HG03460 (cell line): ENCODE measurements around the gene ARID3C.
A peak's percentile ranks its signal among the peaks of the same experiment; 100 is the strongest.

Experiments
- ATAC-seq: cut with Tn5 transposase; IDR thresholded peaks from one replicate; pipeline ENCODE4 v1.9.1; 2021; ENCODE audit not compliant: unreplicated experiment

Gene ARID3C, protein sequence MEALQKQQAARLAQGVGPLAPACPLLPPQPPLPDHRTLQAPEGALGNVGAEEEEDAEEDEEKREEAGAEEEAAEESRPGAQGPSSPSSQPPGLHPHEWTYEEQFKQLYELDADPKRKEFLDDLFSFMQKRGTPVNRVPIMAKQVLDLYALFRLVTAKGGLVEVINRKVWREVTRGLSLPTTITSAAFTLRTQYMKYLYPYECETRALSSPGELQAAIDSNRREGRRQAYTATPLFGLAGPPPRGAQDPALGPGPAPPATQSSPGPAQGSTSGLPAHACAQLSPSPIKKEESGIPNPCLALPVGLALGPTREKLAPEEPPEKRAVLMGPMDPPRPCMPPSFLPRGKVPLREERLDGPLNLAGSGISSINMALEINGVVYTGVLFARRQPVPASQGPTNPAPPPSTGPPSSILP

DNA sequence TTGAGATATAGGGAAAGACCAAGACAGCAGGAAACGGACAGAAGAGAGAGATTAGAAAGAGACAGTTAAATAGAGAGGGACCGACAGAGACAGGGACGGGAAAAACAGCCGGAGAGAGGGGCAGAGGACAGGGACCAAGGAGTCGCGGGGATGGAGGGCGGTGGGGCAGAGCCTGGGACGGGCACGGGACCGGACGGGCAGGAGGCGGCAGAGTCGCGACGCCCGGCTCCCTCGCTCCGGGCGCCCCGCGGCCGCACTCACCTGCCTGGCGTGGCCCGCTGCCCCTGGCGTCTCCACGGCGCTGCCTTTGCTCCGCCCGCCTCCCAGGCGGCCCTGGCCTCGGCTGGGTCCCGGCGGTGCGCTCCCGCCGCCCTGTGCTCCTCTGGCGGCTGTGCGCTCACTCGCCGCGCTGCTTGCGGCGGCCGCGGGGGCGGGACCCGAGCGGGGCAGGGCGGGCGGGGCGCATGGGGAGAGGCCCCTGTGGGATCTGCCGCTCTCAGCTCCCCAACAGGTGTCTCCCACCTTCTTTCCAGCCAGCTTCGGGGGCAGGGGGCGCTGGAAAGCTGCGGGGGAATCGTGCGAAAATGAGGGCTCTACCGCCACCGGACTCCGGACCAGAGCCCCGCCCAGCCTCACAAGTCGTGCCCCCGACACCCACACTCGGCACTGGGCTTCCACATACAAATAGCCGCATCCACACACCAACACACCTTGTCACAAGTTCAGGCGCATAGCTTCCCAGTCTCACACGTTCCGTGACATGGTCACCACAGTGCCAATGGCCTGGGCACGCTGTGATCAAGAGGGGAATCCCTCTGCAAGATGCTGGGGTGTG, at the start of gene ARID3C:
Gene ARID3C, minus strand, starts transcription at position 411 of the 835 bp plus-strand sequence. CDS start 1,052 bp downstream, outside the sequence.
- no peak for ATAC-seq

DNA sequence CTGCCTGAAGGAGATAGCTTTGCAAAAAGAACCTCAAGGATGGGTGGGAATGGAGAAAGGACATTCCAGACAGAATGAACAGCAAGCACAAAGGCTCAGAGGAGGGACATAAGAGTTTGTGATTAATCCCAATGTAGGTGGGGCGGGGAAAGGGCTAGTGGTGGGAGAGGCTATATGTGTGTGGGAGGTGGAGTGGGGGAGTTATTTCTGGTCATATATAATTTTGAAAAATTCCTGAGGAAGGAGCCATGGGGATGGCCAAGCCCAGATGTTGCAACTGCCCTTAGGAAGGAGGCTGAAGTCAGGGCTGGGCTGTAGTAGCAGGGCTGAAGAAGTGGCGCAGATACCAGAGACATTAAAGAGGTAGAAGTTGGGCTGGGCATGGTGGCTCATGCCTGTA, 47.0 kb upstream of the ARID3C start:
- no peak for ATAC-seq

DNA sequence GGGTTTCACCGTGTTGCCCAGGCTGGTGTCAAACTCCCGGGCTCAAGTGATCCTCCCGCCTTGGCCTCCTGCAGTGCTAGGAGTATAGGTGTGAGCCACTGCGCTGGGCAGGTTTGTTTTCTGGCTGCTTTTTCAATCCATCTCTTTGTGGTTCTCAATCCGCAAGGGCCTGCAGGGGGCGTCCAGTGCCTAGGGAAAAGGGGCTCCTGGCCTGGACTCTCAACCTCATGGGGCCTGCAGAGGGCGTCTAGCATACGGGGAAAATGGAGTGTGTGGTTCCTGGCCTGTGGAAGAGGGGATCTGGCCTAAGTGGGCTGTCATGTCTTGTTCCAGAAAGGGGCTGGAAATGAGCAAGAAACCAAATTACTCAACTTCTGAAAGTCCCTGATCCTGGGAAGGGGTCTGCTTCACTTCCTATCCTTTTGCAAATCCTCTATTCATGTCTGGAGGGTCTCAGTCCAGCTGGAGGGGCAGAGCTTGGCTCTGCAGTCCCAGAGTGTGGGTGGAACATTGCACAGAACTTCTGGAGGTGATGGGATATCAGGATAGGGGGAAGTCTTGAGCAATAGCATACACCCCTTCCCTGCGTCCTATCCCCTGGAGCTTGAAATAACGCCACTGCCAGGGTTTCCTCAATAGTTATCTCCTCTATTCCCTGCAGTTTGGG, 46.3 kb upstream of the ARID3C start:
- no peak for ATAC-seq

DNA sequence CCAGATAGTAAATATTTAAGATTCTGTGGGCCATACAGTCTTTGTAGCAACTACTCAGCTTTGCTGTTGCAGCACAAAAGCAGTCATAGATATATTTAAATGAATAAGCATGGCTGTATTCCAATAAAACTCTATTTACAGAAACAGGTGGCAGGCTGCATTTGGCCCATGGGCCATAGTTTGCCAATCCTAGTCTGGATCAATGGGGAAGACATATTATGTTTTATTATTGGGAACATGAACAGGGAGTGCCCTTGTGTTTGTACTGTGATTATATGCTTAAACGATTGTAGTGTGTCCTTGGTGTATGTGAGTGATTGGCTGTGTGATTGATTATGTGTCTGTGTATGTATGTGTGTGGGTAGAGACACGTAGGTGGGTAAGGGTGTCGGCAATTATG, 45.6 kb upstream of the ARID3C start:
- no peak for ATAC-seq

DNA sequence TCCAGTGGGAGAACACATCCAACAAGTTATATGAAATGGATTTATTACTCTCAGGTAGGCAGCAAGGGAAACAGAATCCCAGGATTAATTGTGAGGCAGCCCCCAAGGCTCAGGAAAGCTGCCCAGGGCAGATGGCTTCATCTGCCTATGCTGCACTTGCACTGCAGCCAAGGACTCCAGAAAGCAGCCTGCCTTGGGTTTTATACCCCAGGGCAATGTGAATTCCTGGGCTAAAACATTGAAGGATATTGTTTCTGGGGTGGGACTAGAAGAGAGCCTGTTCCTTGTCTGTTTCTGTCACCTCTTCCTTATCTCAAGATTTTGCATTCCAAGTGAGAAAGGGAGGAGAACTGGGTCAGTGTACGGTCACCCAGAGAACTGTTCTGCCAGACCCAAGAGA, 42.4 kb upstream of the ARID3C start:
- ATAC-seq = no peak

DNA sequence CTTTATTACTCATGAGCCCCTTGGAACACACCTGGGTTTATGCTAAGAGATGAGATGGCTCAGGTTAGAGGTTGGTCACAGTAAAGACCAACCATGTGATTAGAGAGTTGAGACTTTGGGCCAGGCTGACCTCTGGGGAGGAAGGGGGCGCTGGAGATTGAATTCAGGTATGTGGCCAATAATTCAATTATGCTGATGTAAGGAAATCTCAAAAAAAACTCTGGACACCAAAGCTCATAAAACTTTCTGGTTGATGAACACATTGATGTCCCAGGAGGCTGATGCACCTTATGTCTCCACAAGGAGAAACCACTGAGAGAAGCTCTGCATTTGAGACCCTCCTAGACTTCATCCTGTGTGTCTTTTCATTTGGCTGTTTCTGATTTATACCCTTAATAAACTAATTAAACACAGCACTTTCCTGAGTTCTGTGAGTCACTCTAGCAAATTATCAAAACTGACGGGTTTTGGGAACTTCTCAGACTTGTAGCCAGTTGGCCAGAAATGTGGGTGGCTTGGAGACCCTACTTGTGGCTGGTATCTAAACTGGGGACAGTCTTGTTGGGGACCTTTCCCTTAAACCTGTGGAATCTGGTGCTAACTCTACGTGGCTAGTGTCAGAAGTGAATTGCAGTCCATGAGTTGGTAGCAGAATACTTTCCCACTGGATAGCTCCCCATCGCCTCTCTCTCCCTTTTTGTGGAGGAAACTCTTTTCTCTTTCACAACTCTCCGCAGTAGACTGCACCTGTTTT, 41.1 kb upstream of the ARID3C start:
- ATAC-seq = no peak

DNA sequence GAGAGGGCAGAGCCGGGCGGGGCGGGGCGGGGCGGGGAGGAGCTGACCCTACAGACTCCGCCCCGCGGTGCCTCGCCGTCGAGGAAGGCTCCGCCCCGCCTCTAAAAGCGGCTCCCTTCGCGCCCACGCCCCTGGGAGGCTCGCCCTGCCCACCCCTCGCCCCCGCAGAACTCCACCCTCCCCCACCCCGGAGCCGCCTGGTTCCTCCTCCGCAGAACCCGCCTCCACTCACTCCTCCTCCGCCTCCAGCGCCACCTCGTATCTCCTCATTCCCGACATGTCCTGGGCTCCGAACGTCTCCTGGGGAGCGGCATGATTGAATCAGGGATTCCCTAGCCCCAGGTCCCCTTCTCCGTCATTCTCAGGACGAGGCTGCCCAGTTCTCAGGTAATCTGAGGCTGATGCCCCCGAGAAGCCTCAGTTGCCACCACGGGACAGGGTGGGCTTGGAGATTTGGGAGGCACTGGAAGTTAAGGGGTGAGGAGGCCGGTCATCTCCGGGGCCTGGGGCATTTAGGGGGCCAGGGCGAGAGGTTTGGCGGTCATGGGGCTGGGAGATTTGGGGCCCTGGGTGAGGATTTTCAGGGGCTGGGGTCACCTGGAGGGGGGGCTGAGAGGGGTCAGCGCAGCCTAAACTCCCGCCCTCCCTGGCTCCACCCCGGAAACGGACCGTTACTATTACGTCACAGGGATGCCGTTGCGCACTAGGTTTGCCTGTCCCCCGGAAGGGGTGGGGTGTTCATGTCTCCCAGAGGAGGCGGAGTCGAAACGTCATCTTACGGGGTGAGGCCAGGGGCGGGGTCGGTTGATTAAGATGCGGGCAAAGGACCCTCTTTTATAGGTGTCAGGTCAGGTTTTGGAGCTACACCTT, 36.8 kb upstream of the ARID3C start:
- ATAC-seq = peak; percentile 66

DNA sequence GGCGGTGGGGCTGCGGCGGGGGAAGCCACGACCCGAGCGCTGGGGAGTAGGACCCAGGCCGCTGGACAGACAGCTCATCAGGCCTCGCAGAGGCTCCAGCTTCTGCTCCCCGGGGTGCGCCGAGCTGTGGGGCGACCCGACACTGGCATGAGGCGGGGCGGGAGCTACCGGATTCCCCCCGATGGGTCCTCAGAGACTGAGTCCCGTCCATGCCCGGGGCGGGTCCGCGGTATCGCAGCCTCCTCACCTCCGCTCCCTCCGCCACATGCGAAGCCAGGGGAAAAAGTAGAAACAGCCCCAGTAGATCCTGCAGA, 36.2 kb upstream of the ARID3C start:
- peak; percentile 3 for ATAC-seq

DNA sequence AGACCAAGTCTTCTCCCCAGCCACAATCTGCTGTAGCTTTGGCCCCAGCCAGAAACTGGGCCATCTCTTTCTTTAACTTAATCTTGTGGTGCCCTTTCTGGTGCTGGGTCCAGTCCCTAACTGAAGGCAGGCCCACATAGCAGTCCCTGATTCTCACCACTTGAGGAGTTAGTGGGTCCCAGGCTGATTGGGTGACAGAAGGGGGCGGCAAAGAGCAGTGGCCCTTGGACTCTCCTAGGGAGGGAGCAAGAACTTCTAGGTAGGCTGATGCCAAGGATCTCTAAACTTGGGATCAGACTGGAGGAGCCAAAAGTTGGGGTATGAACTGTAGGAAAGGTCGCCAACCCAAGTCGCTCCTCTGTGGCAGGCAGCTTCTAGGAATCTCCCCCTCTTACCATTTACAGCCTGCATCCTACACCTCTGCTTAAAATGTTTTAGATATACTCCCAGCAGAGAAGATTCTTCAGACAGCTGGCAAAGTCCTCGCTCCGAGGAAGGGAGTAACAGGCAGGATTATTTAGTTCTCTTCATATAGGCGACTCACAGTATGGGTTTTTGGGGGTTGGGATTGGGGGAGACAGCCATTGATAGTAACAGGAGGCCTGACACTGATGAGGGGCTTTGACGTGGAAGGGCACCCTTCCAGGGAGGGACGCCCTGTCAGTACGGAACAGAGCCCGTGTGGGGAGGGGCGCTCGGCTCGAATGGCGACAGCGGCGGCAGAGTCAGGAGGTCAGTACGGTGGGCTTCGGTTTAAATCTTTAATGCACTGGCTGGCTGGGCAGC, 35.6 kb upstream of the ARID3C start:
- peak; percentile 40 for ATAC-seq

DNA sequence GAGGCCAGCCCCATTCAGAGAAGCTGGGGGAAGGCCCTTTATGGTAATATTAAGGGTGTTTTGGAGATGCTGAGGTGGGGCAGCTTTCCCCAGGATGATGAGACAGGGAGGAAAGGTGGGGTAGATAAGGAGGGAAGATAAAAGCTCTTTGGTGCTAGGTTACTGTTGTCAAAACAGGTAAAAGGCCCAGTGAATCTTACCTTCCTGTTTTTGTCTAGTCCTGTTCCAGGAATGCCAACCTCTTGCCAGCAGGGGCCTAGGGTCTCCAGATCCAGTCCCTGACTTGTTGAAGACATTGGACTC, 34.4 kb upstream of the ARID3C start:
- no peak for ATAC-seq

DNA sequence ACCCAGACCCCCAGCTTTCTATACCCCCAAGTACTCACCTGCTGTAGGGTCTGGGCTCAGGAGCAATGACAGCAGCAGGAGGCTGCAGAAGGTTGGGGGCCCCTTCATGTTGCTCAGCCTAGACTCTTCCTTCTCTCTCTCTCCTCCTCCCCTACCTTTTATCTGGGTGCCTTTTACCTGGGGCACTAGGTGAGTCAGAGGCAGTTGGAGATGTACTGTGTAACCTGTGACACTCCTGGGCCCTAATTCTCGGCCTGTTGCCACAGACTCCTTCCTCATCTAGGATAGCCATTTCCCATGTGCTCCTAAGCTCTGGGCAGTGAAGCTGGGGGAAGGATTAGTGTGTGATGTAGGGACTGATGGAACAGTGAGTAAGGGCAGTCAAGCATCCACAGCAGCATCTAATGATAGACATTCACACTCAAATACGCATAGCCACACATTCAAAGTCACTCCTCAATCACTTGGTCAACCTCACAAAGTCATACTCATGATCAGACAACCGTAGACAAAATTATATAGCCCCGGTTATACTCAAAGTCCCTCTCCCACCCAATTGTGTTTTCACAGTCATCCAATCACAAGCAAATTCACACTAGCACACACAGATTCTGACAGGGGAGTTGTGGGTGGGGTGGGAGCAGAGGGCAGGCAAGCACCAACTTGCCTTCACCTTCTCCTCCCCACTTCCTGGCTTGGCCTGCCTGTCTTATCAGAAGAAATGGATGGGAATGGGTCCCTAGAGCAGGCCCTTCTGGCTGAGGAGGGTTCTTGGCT, 33.8 kb upstream of the ARID3C start, which contains the start of gene CCL27:
Gene CCL27, minus strand, starts transcription at position 132 of the 777 bp plus-strand sequence. Its CDS starts 24 bp downstream, at position 108.
- ATAC-seq = no peak

DNA sequence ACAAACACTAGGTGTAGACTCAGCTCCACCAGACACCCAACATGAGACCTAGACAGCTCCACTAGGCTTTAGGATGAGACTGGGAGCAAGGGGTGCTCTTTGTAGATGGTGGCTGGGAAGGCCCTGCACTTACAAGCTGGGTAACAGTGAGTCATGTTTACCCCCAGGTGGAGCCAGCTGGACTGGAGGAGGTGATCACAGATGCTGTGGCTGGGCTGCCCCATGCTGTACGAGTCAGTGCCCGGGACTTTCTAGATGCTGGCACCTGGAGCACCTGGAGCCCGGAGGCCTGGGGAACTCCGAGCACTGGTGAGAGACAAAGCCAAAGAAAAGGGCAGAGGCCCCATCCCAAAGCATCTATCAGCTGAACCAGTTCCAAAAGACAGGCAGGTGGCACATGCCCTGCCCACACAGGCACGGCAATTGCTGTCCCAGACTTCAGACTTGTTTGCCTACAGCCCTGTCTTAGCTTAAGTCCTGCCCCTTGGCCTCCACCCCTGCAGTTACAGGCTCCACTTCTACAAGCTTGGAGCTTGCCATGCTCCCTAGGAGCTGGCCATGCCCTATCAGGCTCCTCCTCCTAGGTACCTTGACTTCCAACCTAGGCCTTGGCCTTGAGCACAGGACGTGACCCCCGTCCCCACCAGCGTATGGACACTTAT, 30.9 kb upstream of the ARID3C start:
- ATAC-seq = no peak

DNA sequence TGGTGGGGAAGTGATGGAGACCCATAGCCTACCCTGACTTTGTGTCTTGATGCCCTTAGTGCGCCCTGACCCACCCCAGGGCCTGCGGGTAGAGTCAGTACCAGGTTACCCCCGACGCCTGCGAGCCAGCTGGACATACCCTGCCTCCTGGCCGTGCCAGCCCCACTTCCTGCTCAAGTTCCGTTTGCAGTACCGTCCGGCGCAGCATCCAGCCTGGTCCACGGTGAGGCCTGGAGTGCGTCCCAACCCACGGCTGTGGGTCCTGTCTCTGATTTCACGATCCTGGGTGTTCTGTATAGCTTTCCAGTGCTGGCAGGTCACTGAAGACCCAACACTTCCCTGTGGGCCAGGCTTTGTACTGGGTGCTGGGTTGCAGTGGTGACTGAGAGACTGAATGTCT, 29.6 kb upstream of the ARID3C start:
- no peak for ATAC-seq

DNA sequence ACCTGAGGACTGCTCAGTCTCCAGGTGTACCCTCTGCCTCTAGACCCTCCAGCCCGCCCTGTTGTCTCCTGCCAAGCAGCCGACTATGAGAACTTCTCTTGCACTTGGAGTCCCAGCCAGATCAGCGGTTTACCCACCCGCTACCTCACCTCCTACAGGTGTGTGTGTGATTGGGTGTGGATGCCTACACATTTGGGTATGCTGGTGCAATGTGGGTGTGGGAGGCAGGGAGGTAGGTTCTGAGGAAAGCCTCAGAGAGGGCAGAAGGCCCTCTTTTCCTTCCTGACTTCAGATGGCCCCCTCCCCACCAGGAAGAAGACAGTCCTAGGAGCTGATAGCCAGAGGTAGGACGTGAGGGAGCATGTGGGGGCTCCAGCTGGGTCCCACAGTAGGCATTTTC, 28.1 kb upstream of the ARID3C start:
- no peak for ATAC-seq

DNA sequence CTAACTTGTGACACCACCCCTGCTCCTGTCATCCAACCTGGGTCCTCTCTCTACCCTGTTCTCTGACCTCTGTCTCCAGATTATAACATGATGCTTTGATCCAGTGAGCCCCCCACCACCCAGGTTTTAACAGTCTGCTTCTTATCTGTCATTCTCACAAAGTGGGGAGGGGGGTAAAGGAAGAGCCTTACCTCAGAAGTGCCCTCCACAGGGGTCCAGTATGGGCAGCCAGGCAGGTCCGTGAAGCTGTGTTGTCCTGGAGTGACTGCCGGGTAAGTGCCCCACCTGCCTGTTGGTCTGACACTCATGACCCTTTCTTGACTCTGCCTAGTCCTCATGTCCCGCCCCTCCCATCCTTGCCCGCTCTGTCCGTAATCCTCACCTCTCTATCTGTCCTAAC, 26.5 kb upstream of the ARID3C start:
- ATAC-seq = no peak

DNA sequence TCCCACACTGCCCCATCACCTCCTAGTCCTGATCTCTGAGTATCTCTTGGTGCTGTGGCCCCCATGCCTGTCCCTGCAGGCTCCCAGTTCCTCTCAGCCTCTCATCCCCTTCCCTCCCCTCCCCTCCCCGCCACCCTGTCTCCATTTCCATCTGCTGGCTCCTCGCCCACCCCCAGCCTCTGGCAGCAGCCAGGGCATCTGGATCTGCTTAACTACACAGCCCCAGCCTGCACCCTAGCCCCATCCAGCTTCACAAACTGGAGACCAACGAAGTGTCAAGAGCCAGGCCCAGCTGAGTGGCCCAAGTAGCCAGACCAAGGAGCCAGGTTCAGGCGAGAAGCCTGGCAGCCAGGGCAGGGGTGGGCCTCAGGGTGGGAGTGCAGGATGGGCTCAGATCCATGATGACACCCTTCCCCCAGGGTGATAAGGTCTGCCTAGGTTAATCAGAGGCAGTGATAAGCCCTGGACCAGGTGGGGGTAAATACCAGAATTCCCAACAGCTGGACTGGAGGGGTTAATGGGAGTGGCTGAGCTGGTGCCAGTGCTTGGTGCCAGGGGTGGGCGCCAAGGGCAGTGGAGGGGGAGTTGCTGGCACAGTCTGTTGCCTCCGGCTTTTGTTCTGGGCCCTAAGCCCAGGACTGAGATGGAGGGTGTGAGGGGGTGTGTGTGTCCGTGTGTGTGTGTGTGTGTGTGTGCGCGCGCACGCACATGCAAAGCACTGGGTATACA, 25.6 kb upstream of the ARID3C start:
- ATAC-seq = no peak
